ENCODE results near the gene CRYL1.

DNA sequence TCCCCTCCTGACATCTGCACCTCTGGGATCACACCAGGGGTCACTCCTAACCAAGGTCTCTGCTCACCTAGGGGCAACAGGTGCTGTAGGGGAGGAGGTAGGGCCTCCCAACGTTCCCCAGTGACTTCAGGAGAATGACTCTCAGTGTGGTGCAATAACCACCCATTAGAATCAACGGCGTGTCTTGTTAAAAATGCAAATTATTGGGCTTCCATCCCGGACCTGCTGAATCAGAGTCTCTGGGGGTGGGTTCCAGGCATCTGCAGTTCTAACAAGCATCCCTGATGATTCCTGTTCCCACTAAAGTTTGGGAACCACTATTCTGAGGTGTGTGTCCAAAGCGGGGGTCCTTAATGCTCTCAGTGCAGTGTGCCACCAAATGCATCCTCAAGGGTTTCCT lies 84.6 kb downstream of the CRYL1 start:
- TF ChIP-seq CTCF (conservative IDR thresholded peaks at IDR 0.05; ENCODE audit: low read depth, low read length) (no peak), SMC3 (IDR thresholded peaks at IDR 0.05; ENCODE audit: low read depth, low read length) (no peak), RAD21 (IDR thresholded peaks at IDR 0.05; ENCODE audit: low read length) (no peak), POLR2A (IDR thresholded peaks at IDR 0.05; ENCODE audit: low read depth, low read length) (no peak), CEBPB (IDR thresholded peaks at IDR 0.05; ENCODE audit: low read depth, low read length) (no peak), MAZ (IDR thresholded peaks at IDR 0.05; ENCODE audit: borderline replicate concordance, low read depth, low read length) (no peak), RCOR1 (IDR thresholded peaks at IDR 0.05; ENCODE audit: insufficient replicate concordance, low read length) (no peak)
